GM18517 (cell line): Measurements from ENCODE around the gene TRIM9.

Experiments used
- ATAC-seq: cut with Tn5 transposase; IDR thresholded peaks from one replicate; pipeline ENCODE4 v1.9.1; 2021; ENCODE audit warnings: mild to moderate bottlenecking, moderate library complexity; ENCODE audit not compliant: unreplicated experiment

The TRIM9 gene

GRCh38 chr14:51059032-51059431 is 35.9 kb downstream of the TRIM9 start:
- ATAC-seq = no peak

GRCh38 chr14:51058382-51058781 is 36.5 kb downstream of the TRIM9 start:
- ATAC-seq = no peak

- ATAC-seq = no peak
Measured at GRCh38 chr14:51056421-51056820, 38.5 kb downstream of the TRIM9 start.

- no peak for ATAC-seq
Measured at GRCh38 chr14:51053157-51053556, 41.7 kb downstream of the TRIM9 start.

- ATAC-seq = no peak
Measured at GRCh38 chr14:51044961-51045360, 49.9 kb downstream of the TRIM9 start.

- ATAC-seq = no peak
Measured at GRCh38 chr14:51041883-51042282, 53.0 kb downstream of the TRIM9 start.

GRCh38 chr14:51041108-51041531 is 53.8 kb downstream of the TRIM9 start:
- no peak for ATAC-seq

GRCh38 chr14:51039252-51039651 is 55.7 kb downstream of the TRIM9 start:
- no peak for ATAC-seq

- no peak for ATAC-seq
Measured at GRCh38 chr14:51035611-51036192, 59.2 kb downstream of the TRIM9 start.

GRCh38 chr14:51028851-51029754 is 65.8 kb downstream of the TRIM9 start:
- no peak for ATAC-seq

GRCh38 chr14:51028361-51028760 is 66.5 kb downstream of the TRIM9 start:
- ATAC-seq = no peak

GRCh38 chr14:51024377-51024776 is 70.5 kb downstream of the TRIM9 start:
- no peak for ATAC-seq

GRCh38 chr14:51023964-51024363 is 70.9 kb downstream of the TRIM9 start:
- ATAC-seq = no peak

GRCh38 chr14:51022769-51023168 is 72.1 kb downstream of the TRIM9 start:
- no peak for ATAC-seq

- ATAC-seq = no peak
Measured at GRCh38 chr14:51020024-51020710, 74.7 kb downstream of the TRIM9 start.

- ATAC-seq = no peak
Measured at GRCh38 chr14:51019089-51019488, 75.8 kb downstream of the TRIM9 start.

- no peak for ATAC-seq
Measured at GRCh38 chr14:51018521-51018920, 76.4 kb downstream of the TRIM9 start.

GRCh38 chr14:51014625-51015024 is 80.3 kb downstream of the TRIM9 start:
- no peak for ATAC-seq

- no peak for ATAC-seq
Measured at GRCh38 chr14:51014086-51014485, 80.8 kb downstream of the TRIM9 start.

GRCh38 chr14:51012055-51012454 is 82.8 kb downstream of the TRIM9 start:
- ATAC-seq = no peak

GRCh38 chr14:51008446-51008845 is 86.5 kb downstream of the TRIM9 start:
- no peak for ATAC-seq

- no peak for ATAC-seq
Measured at GRCh38 chr14:51006781-51007211, 88.1 kb downstream of the TRIM9 start.
